ENCODE data around the gene MAPKAP1.

DNA sequence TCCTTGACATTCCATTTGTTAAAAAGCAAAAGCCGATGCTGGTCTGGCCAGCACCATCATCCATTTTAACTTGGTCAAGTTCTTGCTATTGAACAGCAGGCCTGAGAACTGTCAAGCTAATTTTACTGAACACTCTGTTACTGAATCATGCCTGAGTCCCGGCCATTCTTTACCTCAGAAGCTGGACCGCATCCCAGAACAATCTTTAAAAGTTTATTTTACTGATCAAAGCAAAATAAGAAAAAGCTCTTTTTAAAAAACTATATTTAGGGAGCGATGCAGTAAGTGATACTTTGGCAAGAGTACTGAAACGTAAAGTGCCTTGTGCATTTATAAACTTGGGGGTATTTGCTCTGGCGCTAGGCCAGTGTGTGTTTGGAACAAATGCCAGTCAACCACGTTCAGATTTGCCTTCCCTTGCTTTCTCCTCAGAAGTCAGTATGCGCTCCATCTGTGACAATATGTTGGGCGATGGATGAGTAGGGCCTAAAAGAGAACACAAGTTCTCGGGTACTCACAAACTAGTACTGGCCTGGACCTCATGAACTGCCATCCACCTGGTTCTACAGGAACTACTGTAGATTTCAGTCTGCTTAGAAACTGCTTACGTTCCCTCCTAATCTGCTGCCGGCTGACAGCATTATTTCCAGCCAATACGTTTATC, 161.9 kb downstream of the MAPKAP1 start:
- TF ChIP-seq POLR2A (IDR thresholded peaks at IDR 0.05; ENCODE audit: low read length): no peak
- no peak for TF ChIP-seq GATA1 (IDR thresholded peaks at IDR 0.05; ENCODE audit: low read depth, low read length)
